ENCODE data around the gene SULF2.

DNA sequence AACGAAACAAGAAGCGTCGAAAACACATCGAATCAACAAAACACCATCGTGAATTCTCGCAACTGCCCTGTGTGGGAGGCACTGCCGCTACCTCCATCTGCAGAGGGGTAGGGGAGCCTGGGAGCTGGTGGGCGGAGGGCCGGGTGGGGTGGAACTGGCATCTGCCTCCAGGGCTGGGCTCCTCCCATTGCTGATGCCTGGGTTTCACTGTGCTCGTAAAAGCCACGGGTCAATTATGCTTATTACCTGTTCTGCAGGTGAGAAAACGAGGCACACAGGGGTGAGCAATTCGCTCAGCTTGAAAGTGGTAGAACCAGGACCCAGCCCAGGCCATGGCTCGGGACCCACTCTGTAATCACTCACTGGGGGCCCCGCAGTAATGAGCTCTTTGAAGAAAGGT is 16.5 kb upstream of the SULF2 start:
- TF ChIP-seq, protein P1, sequence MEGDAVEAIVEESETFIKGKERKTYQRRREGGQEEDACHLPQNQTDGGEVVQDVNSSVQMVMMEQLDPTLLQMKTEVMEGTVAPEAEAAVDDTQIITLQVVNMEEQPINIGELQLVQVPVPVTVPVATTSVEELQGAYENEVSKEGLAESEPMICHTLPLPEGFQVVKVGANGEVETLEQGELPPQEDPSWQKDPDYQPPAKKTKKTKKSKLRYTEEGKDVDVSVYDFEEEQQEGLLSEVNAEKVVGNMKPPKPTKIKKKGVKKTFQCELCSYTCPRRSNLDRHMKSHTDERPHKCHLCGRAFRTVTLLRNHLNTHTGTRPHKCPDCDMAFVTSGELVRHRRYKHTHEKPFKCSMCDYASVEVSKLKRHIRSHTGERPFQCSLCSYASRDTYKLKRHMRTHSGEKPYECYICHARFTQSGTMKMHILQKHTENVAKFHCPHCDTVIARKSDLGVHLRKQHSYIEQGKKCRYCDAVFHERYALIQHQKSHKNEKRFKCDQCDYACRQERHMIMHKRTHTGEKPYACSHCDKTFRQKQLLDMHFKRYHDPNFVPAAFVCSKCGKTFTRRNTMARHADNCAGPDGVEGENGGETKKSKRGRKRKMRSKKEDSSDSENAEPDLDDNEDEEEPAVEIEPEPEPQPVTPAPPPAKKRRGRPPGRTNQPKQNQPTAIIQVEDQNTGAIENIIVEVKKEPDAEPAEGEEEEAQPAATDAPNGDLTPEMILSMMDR (IDR thresholded peaks at IDR 0.05), result no peak
- TF ChIP-seq EZH2 (IDR thresholded peaks at IDR 0.05), result no peak
- TF ChIP-seq EZH2phosphoT487 (IDR thresholded peaks at IDR 0.05), result no peak
